CD14-positive monocyte (primary cell): ENCODE data around the gene KIRREL3. TPM values are rescaled to one million over a fixed set of nuclear protein-coding genes. Genes with fewer than 3 reads are reported as not detected.

ENCODE experiments used
- DNase-seq, 3 donors: peaks; one replicate each; pipeline ENCODE4 v3.0.0-alpha.2; 2011 to 2022
- H2AFZ ChIP-seq: 2 replicates; pipeline ENCODE4 v1.6.0; 2012; ENCODE audit warnings: mild to moderate bottlenecking, low read depth, low read length, inconsistent platforms; ENCODE audit not compliant: insufficient read depth, poor library complexity, severe bottlenecking
- H3K27ac ChIP-seq, 2 donors: 1 replicate in 1 of 2; 2 replicates in 1 of 2; pipeline ENCODE4 v1.5.1; 2012 to 2013; ENCODE audit warnings: low read length in 2 of 2, control low read depth in 1 of 2, inconsistent platforms in 1 of 2, low read depth in 1 of 2, mild to moderate bottlenecking in 1 of 2
- H3K27me3 ChIP-seq, 2 donors: one replicate each; pipeline versions ENCODE4 v1.6.0 to v1.6.1; 2011 to 2013; ENCODE audit warnings: low read length in 2 of 2; ENCODE audit not compliant: control insufficient read depth in 2 of 2, insufficient read depth in 2 of 2
- H3K36me3 ChIP-seq, 2 donors: replicated peaks in 1 of 2; 1 replicate in 1 of 2; 2 replicates in 1 of 2; pipeline versions ENCODE4 v1.5.1 to v1.6.1; 2012 to 2013; ENCODE audit warnings: low read length in 2 of 2, control low read depth in 1 of 2, inconsistent platforms in 1 of 2, mild to moderate bottlenecking in 1 of 2; ENCODE audit not compliant: insufficient read depth in 2 of 2, control insufficient read depth in 1 of 2
- H3K4me1 ChIP-seq, 2 donors: 1 replicate in 1 of 2; 2 replicates in 1 of 2; pipeline versions ENCODE4 v1.5.1 to v1.6.1; 2012 to 2013; ENCODE audit warnings: low read length in 2 of 2, control low read depth in 1 of 2, inconsistent platforms in 1 of 2, mild to moderate bottlenecking in 1 of 2, moderate library complexity in 1 of 2; ENCODE audit not compliant: insufficient read depth in 2 of 2, control insufficient read depth in 1 of 2
- H3K4me2 ChIP-seq: replicated peaks from 2 replicates; pipeline ENCODE3; 2012; ENCODE audit warnings: low read length, moderate library complexity, mild to moderate bottlenecking; ENCODE audit not compliant: poor library complexity, severe bottlenecking; ENCODE audit errors: extremely low read depth
- H3K4me3 ChIP-seq, 3 experiments: fragments of 200-600 bp in 1 of 3; sonication (generic) in 1 of 3; replicated peaks in 1 of 3; 1 replicate in 2 of 3; 2 replicates in 1 of 3; pipeline ENCODE4 v1.5.1; 2011 to 2013; ENCODE audit warnings: low read length in 3 of 3, mild to moderate bottlenecking in 3 of 3, control low read depth in 2 of 3, low read depth in 2 of 3, inconsistent platforms in 1 of 3, moderate library complexity in 1 of 3
- H3K79me2 ChIP-seq: 2 replicates; pipeline ENCODE4 v1.6.0; 2012; ENCODE audit warnings: mild to moderate bottlenecking, control low read depth, inconsistent platforms, low read length, moderate library complexity; ENCODE audit not compliant: insufficient read depth
- H3K9ac ChIP-seq: 2 replicates; pipeline ENCODE4 v1.6.0; 2017; ENCODE audit warnings: low read length, mild to moderate bottlenecking; ENCODE audit not compliant: insufficient read depth, poor library complexity, severe bottlenecking
- H3K9me3 ChIP-seq, 2 donors: replicated peaks in 1 of 2; 1 replicate in 1 of 2; 2 replicates in 1 of 2; pipeline versions ENCODE4 v1.5.1 to v1.6.1; 2012 to 2013; ENCODE audit warnings: low read length in 2 of 2, control low read depth in 1 of 2; ENCODE audit not compliant: control insufficient read depth in 1 of 2, insufficient read depth in 1 of 2
- H4K20me1 ChIP-seq: 2 replicates; pipeline ENCODE4 v1.6.0; 2012; ENCODE audit warnings: mild to moderate bottlenecking, low read length, control low read depth, moderate library complexity; ENCODE audit not compliant: insufficient read depth
- H3K27ac Mint-ChIP-seq, 7 donors: one replicate each; pipeline ENCODE4 v1.8.0; 2020; ENCODE audit warnings: mild to moderate bottlenecking in 7 of 7, mixed read lengths in 7 of 7, moderate library complexity in 6 of 7, inconsistent platforms in 2 of 7
- H3K27me3 Mint-ChIP-seq, 3 donors: one replicate each; pipeline ENCODE4 v1.8.0; 2021 to 2022; ENCODE audit warnings: low read depth in 3 of 3, mild to moderate bottlenecking in 3 of 3, mixed read lengths in 3 of 3, moderate library complexity in 3 of 3, inconsistent platforms in 1 of 3
- H3K36me3 Mint-ChIP-seq, 2 donors: one replicate each; pipeline ENCODE4 v1.8.0; 2020; ENCODE audit warnings: mixed read lengths in 2 of 2, inconsistent platforms in 1 of 2, mild to moderate bottlenecking in 1 of 2
- H3K4me1 Mint-ChIP-seq: one replicate; pipeline ENCODE4 v1.8.0; 2020; ENCODE audit warnings: mild to moderate bottlenecking, mixed read lengths
- H3K4me3 Mint-ChIP-seq, 2 donors: one replicate each; pipeline ENCODE4 v1.8.0; 2020; ENCODE audit warnings: mild to moderate bottlenecking in 2 of 2, mixed read lengths in 2 of 2, moderate library complexity in 1 of 2
- H3K9me3 Mint-ChIP-seq, 7 donors: one replicate each; pipeline ENCODE4 v1.8.0; 2020 to 2022; ENCODE audit warnings: mixed read lengths in 7 of 7, mild to moderate bottlenecking in 6 of 7, moderate library complexity in 6 of 7, inconsistent platforms in 2 of 7
- WGBS: methylation state at CpG from one replicate; pipeline ENCODE4 v1.1.5; 2013; ENCODE audit warnings: missing lambda C conversion rate; ENCODE audit not compliant: insufficient coverage; 5-methylcytosine and 5-hydroxymethylcytosine counted together
- intact Hi-C, 2 donors: fragments of 100-400 bp; cut with micrococcal nuclease; formaldehyde crosslinking; loops; one replicate each; pipeline versions ENCODE4 v1.15.0 to v1.15.1; 2023
- polyA plus RNA-seq, 3 donors: library from polyadenylated mRNA; depleted of rRNA in 1 of 3; unstranded in 2 of 3; stranded (reverse) in 1 of 3; fragments of 300-500 nt in 2 of 3; fragments of >200 nt in 1 of 3; fragmentation: Illumina TruSeq in 2 of 3; gene quantifications; 1 replicate in 2 of 3; 2 replicates in 1 of 3; pipeline ENCODE4 v1.2.3, GENCODE V29; 2012 to 2021
- TF ChIP-seq, protein P1 (sequence below): fragments of 200-600 bp; IDR thresholded peaks from one replicate; pipeline ENCODE4 v1.8.0; 2022; ENCODE audit warnings: antibody characterized with exemption, mild to moderate bottlenecking

KIRREL3 gene
- polyA plus RNA-seq, 3 donors, result not detected

DNA sequence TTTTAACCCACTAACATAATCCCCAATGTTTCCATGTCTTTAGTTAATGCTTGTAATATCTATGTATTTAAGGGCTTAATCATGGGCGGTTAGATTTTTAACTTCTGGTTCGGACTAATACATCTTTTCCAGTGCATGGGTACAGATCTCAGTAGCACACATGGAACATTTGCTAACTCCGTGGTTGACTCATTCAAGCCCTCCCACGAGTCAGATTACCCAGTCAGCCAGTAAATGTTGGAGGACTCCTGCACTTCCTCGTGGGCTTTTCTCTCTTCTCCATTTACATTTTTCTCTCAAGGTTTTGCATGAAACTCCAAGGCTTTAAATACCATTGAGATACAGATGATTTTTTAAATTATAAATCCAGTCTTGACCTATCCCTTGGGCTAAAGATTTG is 331.2 kb downstream of the KIRREL3 start:
- H3K4me3 ChIP-seq, result no peak overlapping the region
- Mint-ChIP-seq H3K27ac (no peak overlapping the region), H3K9me3 (peaks cover 0 to 2% (median 0%) of the 10 kb centered on the region in 7 donors), H3K4me3 (no peak overlapping the region), H3K27me3 (peaks cover 5 to 19% (median 6%) of the 10 kb centered on the region in 3 donors), H3K4me1 (no peaks in the 10 kb centered on the region), H3K36me3 (no peaks in the 10 kb centered on the region)
- H3K36me3 ChIP-seq, result no peaks in the 10 kb centered on the region
- H3K9me3 ChIP-seq, result no peaks in the 10 kb centered on the region
- no peak for DNase-seq
- H3K9ac ChIP-seq, result no peak overlapping the region
- H3K79me2 ChIP-seq, result no peaks in the 10 kb centered on the region
- peaks cover 0 to 2% of the 10 kb centered on the region in 2 donors for H3K27me3 ChIP-seq
- H2AFZ ChIP-seq, result no peak overlapping the region
- no peaks in the 10 kb centered on the region for H4K20me1 ChIP-seq
- no peak overlapping the region for H3K27ac ChIP-seq
- TF ChIP-seq, protein P1, sequence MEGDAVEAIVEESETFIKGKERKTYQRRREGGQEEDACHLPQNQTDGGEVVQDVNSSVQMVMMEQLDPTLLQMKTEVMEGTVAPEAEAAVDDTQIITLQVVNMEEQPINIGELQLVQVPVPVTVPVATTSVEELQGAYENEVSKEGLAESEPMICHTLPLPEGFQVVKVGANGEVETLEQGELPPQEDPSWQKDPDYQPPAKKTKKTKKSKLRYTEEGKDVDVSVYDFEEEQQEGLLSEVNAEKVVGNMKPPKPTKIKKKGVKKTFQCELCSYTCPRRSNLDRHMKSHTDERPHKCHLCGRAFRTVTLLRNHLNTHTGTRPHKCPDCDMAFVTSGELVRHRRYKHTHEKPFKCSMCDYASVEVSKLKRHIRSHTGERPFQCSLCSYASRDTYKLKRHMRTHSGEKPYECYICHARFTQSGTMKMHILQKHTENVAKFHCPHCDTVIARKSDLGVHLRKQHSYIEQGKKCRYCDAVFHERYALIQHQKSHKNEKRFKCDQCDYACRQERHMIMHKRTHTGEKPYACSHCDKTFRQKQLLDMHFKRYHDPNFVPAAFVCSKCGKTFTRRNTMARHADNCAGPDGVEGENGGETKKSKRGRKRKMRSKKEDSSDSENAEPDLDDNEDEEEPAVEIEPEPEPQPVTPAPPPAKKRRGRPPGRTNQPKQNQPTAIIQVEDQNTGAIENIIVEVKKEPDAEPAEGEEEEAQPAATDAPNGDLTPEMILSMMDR, result no peak
- WGBS, result 32% methylated on average over 2 of the region's 5 CpGs
- intact Hi-C loops, result no loop called here
- no peaks in the 10 kb centered on the region for H3K4me1 ChIP-seq
- H3K4me2 ChIP-seq, result no peak overlapping the region

DNA sequence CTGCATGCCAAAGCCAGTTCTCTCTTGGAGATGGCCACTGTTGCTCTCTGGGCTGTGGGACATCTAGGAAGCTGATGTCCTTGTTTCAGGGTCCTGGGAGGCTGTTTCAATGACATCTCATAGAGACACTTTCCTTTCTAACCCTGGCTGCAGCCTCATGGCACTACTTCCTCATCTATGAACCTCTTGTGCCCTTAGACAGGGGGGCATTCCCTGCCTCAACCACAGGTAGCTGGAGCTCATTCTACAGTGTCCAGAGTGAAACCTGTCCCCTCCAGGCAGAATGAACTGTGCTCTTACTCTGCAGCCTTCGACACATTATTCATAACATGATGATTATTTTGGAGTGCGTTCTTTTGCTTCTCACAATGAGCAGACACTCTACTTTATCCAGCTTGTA is 335.9 kb downstream of the KIRREL3 start:
- H3K36me3 ChIP-seq, result no peaks in the 10 kb centered on the region
- H3K9me3 ChIP-seq, result no peaks in the 10 kb centered on the region
- H3K27me3 ChIP-seq, result peaks cover 0 to 2% of the 10 kb centered on the region in 2 donors
- H3K4me2 ChIP-seq, result no peak overlapping the region
- H3K27ac ChIP-seq, result no peak overlapping the region
- Mint-ChIP-seq H3K9me3 (no peaks in the 10 kb centered on the region), H3K27me3 (peaks cover 0 to 13% (median 7%) of the 10 kb centered on the region in 3 donors), H3K36me3 (no peaks in the 10 kb centered on the region), H3K4me3 (no peak overlapping the region), H3K4me1 (no peaks in the 10 kb centered on the region), H3K27ac (no peak overlapping the region)
- intact Hi-C loops, result no loop called here
- H4K20me1 ChIP-seq, result no peaks in the 10 kb centered on the region
- no peak overlapping the region for H3K4me3 ChIP-seq
- no peak overlapping the region for H2AFZ ChIP-seq
- TF ChIP-seq, protein P1, result no peak
- H3K9ac ChIP-seq, result no peak overlapping the region
- DNase-seq, result no peak
- no peaks in the 10 kb centered on the region for H3K4me1 ChIP-seq
- no CpG with 5 or more reads among the region's 2 CpGs for WGBS
- H3K79me2 ChIP-seq, result no peaks in the 10 kb centered on the region
